GM12872 (cell line): ENCODE data around the gene MMADHC.

Source experiments
- CTCF ChIP-seq: IDR thresholded peaks from 3 replicates; pipeline ENCODE4 v1.5.1; 2011; ENCODE audit warnings: low read depth, mild to moderate bottlenecking, low read length, moderate library complexity; ENCODE audit not compliant: insufficient read depth

The MMADHC gene

GRCh38 chr2:149527998-149528755 lies 59.4 kb downstream of the MMADHC start:
- no peak for TF ChIP-seq CTCF

GRCh38 chr2:149526689-149527088 lies 60.9 kb downstream of the MMADHC start:
- TF ChIP-seq CTCF = no peak

- no peak for TF ChIP-seq CTCF
Observed at GRCh38 chr2:149525323-149525722, 62.3 kb downstream of the MMADHC start.
